HG03439 (cell line): Measurements from ENCODE around the gene TTLL8.
"Not testable (repeated sequence)": the region's sequence is repeated elsewhere in the genome, so short reads cannot be mapped to it uniquely, and the experiment has no call there.

Experiments
- ATAC-seq: cut with Tn5 transposase; IDR thresholded peaks from one replicate; pipeline ENCODE4 v1.9.1; 2021; ENCODE audit warnings: mild to moderate bottlenecking, moderate library complexity; ENCODE audit not compliant: unreplicated experiment

Gene TTLL8

GRCh38 chr22:49992921-49993648 is 65.0 kb downstream of the TTLL8 start:
- no peak for ATAC-seq

- no peak for ATAC-seq
Measured at GRCh38 chr22:49991907-49992533, 66.1 kb downstream of the TTLL8 start.

GRCh38 chr22:49991167-49991566 is 66.9 kb downstream of the TTLL8 start:
- ATAC-seq, result no peak

- ATAC-seq, result not testable (repeated sequence)
Measured at GRCh38 chr22:49989826-49990225, 68.3 kb downstream of the TTLL8 start.

GRCh38 chr22:49986325-49986724 is 71.8 kb downstream of the TTLL8 start:
- no peak for ATAC-seq

GRCh38 chr22:49983148-49984042 is 74.7 kb downstream of the TTLL8 start:
- no peak for ATAC-seq

- not testable (repeated sequence) for ATAC-seq
Measured at GRCh38 chr22:49981799-49982198, 76.3 kb downstream of the TTLL8 start.

- no peak for ATAC-seq
Measured at GRCh38 chr22:49979587-49980264, 78.4 kb downstream of the TTLL8 start.

GRCh38 chr22:49977578-49977977 is 80.5 kb downstream of the TTLL8 start:
- no peak for ATAC-seq

GRCh38 chr22:49976439-49977175 is 81.5 kb downstream of the TTLL8 start:
- ATAC-seq, result no peak

- ATAC-seq, result no peak
Measured at GRCh38 chr22:49975543-49976389, 82.3 kb downstream of the TTLL8 start.

- ATAC-seq, result no peak
Measured at GRCh38 chr22:49973018-49973961, 84.8 kb downstream of the TTLL8 start.

- ATAC-seq, result no peak
Measured at GRCh38 chr22:49972163-49973017, 85.7 kb downstream of the TTLL8 start.

- ATAC-seq, result peak; percentile 24
Measured at GRCh38 chr22:49971232-49972162, 86.6 kb downstream of the TTLL8 start.

GRCh38 chr22:49970528-49971231 is 87.4 kb downstream of the TTLL8 start:
- ATAC-seq, result peak; percentile 61
